Ascending aorta (tissue), 2 donors: ENCODE results near the gene CNOT1. TPM values are rescaled to one million over a fixed set of nuclear protein-coding genes. Genes with fewer than 3 reads are reported as not detected.

Experiments
- DNase-seq, 2 donors: peaks; one replicate each; pipeline ENCODE4 v3.0.0-alpha.2; 2019; ENCODE audit warnings: low spot score in 2 of 2
- H3K27ac ChIP-seq, 2 donors: fragments of 200-600 bp; sonication (generic); one replicate each; pipeline ENCODE4 v1.5.1; 2016 to 2017; ENCODE audit warnings: mild to moderate bottlenecking in 1 of 2
- H3K27me3 ChIP-seq: fragments of 200-600 bp; sonication (generic); one replicate; pipeline ENCODE4 v1.5.1; 2017
- H3K36me3 ChIP-seq, 2 donors: fragments of 200-600 bp; sonication (generic); one replicate each; pipeline ENCODE4 v1.5.1; 2016
- H3K4me1 ChIP-seq, 2 donors: fragments of 200-600 bp; sonication (generic); one replicate each; pipeline ENCODE4 v1.5.1; 2016 to 2017; ENCODE audit warnings: mild to moderate bottlenecking in 1 of 2
- H3K4me3 ChIP-seq, 2 donors: fragments of 200-600 bp; sonication (generic); one replicate each; pipeline ENCODE4 v1.5.1; 2016 to 2017; ENCODE audit warnings: mild to moderate bottlenecking in 1 of 2
- H3K9me3 ChIP-seq, 2 donors: fragments of 200-600 bp; sonication (generic); one replicate each; pipeline ENCODE4 v1.5.1; 2016
- CTCF ChIP-seq, 3 experiments: fragments of 200-600 bp in 2 of 3; fragments of 450-650 bp in 1 of 3; sonication (generic) in 2 of 3; IDR thresholded peaks; one replicate each; pipeline ENCODE4 v1.5.1; 2016 to 2019; ENCODE audit warnings: antibody characterized with exemption in 3 of 3, mild to moderate bottlenecking in 1 of 3, moderate library complexity in 1 of 3
- intact Hi-C: fragments of 100-400 bp; cut with DNase I; formaldehyde crosslinking; loops from one replicate; pipeline ENCODE4 v1.15.1; 2023
- total RNA-seq: library from RNA; depleted of rRNA; stranded (reverse); fragments of >200 nt; gene quantifications from one replicate; pipeline ENCODE4 v1.1.0, GENCODE V29; 2016

Gene CNOT1
- total RNA-seq, 1 donor from 2014 or later = 324 TPM

- no peak overlapping the region for H3K27ac ChIP-seq
- intact Hi-C loops = no loop called here
- no peaks in the 10 kb centered on the region for H3K4me1 ChIP-seq
- no peaks in the 10 kb centered on the region for H3K27me3 ChIP-seq
- peaks cover 50 to 61% of the 10 kb centered on the region in 2 donors for H3K36me3 ChIP-seq
- no peak for TF ChIP-seq CTCF (IDR thresholded peaks at IDR 0.05)
- H3K4me3 ChIP-seq = no peak overlapping the region
- H3K9me3 ChIP-seq = no peaks in the 10 kb centered on the region
- DNase-seq = no peak
Observed at GRCh38 chr16:58563235-58563634, 66.4 kb downstream of the CNOT1 start.

GRCh38 chr16:58556678-58557077 is 72.9 kb downstream of the CNOT1 start:
- Histone ChIP-seq H3K36me3 (peaks cover 50 to 80% of the 10 kb centered on the region in 2 donors), H3K27ac (no peak overlapping the region), H3K27me3 (no peaks in the 10 kb centered on the region), H3K4me1 (no peaks in the 10 kb centered on the region), H3K4me3 (no peak overlapping the region), H3K9me3 (no peaks in the 10 kb centered on the region)
- no peak for DNase-seq
- intact Hi-C loops = no loop called here
- no peak for TF ChIP-seq CTCF (IDR thresholded peaks at IDR 0.05)

- DNase-seq = no peak
- Histone ChIP-seq H3K9me3 (no peaks in the 10 kb centered on the region), H3K36me3 (peaks cover 70 to 91% of the 10 kb centered on the region in 2 donors), H3K27ac (no peak overlapping the region), H3K4me1 (no peaks in the 10 kb centered on the region), H3K4me3 (no peak overlapping the region), H3K27me3 (no peaks in the 10 kb centered on the region)
- no peak for TF ChIP-seq CTCF (IDR thresholded peaks at IDR 0.05)
- intact Hi-C loops = no loop called here
Observed at GRCh38 chr16:58551496-58551895, 78.1 kb downstream of the CNOT1 start.

- H3K36me3 ChIP-seq = peaks cover 68 to 94% of the 10 kb centered on the region in 2 donors
- intact Hi-C loops = no loop called here
Observed at GRCh38 chr16:58548378-58548777, 81.2 kb downstream of the CNOT1 start.

GRCh38 chr16:58543685-58544084 is 85.9 kb downstream of the CNOT1 start:
- peaks cover 76 to 94% of the 10 kb centered on the region in 2 donors for H3K36me3 ChIP-seq
- H3K9me3 ChIP-seq = no peaks in the 10 kb centered on the region
- TF ChIP-seq CTCF (IDR thresholded peaks at IDR 0.05) = no peak
- intact Hi-C loops = no loop called here
- no peak overlapping the region for H3K27ac ChIP-seq
- H3K4me1 ChIP-seq = no peaks in the 10 kb centered on the region
- H3K27me3 ChIP-seq = no peaks in the 10 kb centered on the region
- H3K4me3 ChIP-seq = no peak overlapping the region
- no peak for DNase-seq

More at GRCh38 chr16:58548378-58548777, 81.2 kb downstream of the CNOT1 start:
- Histone ChIP-seq H3K27ac (no peak overlapping the region), H3K4me3 (no peak overlapping the region), H3K27me3 (no peaks in the 10 kb centered on the region), H3K9me3 (no peaks in the 10 kb centered on the region), H3K4me1 (no peaks in the 10 kb centered on the region)
- no peak for DNase-seq
- no peak for TF ChIP-seq CTCF (IDR thresholded peaks at IDR 0.05)

GRCh38 chr16:58542291-58542690 is 87.3 kb downstream of the CNOT1 start:
- no peak for TF ChIP-seq CTCF (IDR thresholded peaks at IDR 0.05)
- Histone ChIP-seq H3K27ac (no peak overlapping the region), H3K4me3 (no peak overlapping the region), H3K27me3 (no peaks in the 10 kb centered on the region), H3K36me3 (peaks cover 87 to 100% of the 10 kb centered on the region in 2 donors), H3K9me3 (no peaks in the 10 kb centered on the region), H3K4me1 (no peaks in the 10 kb centered on the region)
- DNase-seq = no peak
- intact Hi-C loops = no loop called here
